ENCODE measurements around the gene CDKN2D. TPM values are rescaled to one million over a fixed set of nuclear protein-coding genes. Genes with fewer than 3 reads are reported as not detected.

CDKN2D gene
- total and polyA plus RNA-seq, 2 of the 8 experiments (the other 6 are each of a cell fraction or from before 2014, with no cell fraction given) = 3.0 to 4.0 TPM

- no peak overlapping the region for H3K14ac ChIP-seq (ENCODE audit: insufficient read length)
- H4K20me1 ChIP-seq (replicated peaks in 1 of 2; ENCODE audit: control insufficient read depth in 1 of 2, insufficient read depth in 2 of 2, low read length in 2 of 2) = peaks cover 3 to 4% of the 10 kb centered on the region in 2 experiments
- POLR2A ChIA-PET (ENCODE audit: partially characterized antibody) = no interaction called here
- TF ChIP-seq CTCF (IDR thresholded peaks at IDR 0.05; ENCODE audit: control extremely low read depth in 1 of 3, insufficient read depth in 1 of 3, low read depth in 1 of 3, low read length in 3 of 3) = no peak
- TF ChIP-seq KDM1A (IDR thresholded peaks at IDR 0.05; ENCODE audit: borderline replicate concordance, low read length) = peak; percentile 66; the same call in 1 of the 2 replicates
- H4K8ac ChIP-seq (ENCODE audit: extremely low read depth, insufficient read depth, low read length) = no peak overlapping the region
- no peak overlapping the region for H2AFZ ChIP-seq (ENCODE audit: low read length)
- H3K79me2 ChIP-seq (ENCODE audit: control insufficient read depth in 1 of 2, insufficient read depth in 2 of 2, low read length in 2 of 2) = no peaks in the 10 kb centered on the region; a peak in 1 of 4 replicates
- WGBS, 2 experiments (ENCODE audit: extremely low coverage in 1 of 2, insufficient coverage in 1 of 2, insufficient read length in 1 of 2, insufficient replicate concordance in 2 of 2, low coverage in 1 of 2, low lambda C conversion rate in 2 of 2, missing lambda C conversion rate in 1 of 2) = 88% methylated on average over 6 of the region's 6 CpGs; no CpG with 5 or more reads in 1 of the 2 experiments
- H3K23me2 ChIP-seq (ENCODE audit: low read depth, low read length) = no peaks in the 10 kb centered on the region
- H3K4me2 ChIP-seq (ENCODE audit: insufficient read depth in 1 of 2, low read depth in 2 of 2, low read length in 2 of 2) = no peak overlapping the region
- H2AK5ac ChIP-seq (ENCODE audit: low read depth, low read length) = no peak overlapping the region
- DNase-seq (ENCODE audit: low read depth in 1 of 2, low spot score in 2 of 2) = no peak
- H3K27ac ChIP-seq (ENCODE audit: low read depth, low read length) = no peak overlapping the region
- H3K79me1 ChIP-seq (ENCODE audit: low read depth, low read length) = no peaks in the 10 kb centered on the region
- H3K27me3 ChIP-seq (replicated peaks in 1 of 4; ENCODE audit: control insufficient read depth in 3 of 4, extremely low read depth in 1 of 4, insufficient read depth in 3 of 4, low read length in 3 of 4) = no peaks in the 10 kb centered on the region
- no peak overlapping the region for H3K4ac ChIP-seq (replicated peaks; ENCODE audit: insufficient read length, low read depth, low read length)
- no peak overlapping the region for H2BK120ac ChIP-seq (replicated peaks; ENCODE audit: low read depth, low read length)
- H3K18ac ChIP-seq (ENCODE audit: extremely low read depth, low read length) = no peak overlapping the region
- no peak overlapping the region for H4K91ac ChIP-seq (replicated peaks; ENCODE audit: insufficient read length, low read length)
- FAIRE-seq = no peak
- peaks cover 9 to 37% (median 28%) of the 10 kb centered on the region in 4 experiments for H3K36me3 ChIP-seq (ENCODE audit: control insufficient read depth in 2 of 4, insufficient read depth in 4 of 4, low read length in 3 of 4)
- H2BK20ac ChIP-seq (ENCODE audit: low read length) = no peak overlapping the region
- no peak overlapping the region for H2BK5ac ChIP-seq (ENCODE audit: low read depth, low read length)
- H3K4me1 ChIP-seq (replicated peaks in 1 of 4; ENCODE audit: control insufficient read depth in 3 of 4, insufficient read depth in 4 of 4, low read length in 3 of 4) = no peaks in the 10 kb centered on the region
- no peak overlapping the region for H2BK12ac ChIP-seq (ENCODE audit: low read depth, low read length)
- no peak overlapping the region for H3K4me3 ChIP-seq (ENCODE audit: extremely low read depth in 1 of 4, insufficient read depth in 2 of 4, low read depth in 3 of 4, low read length in 4 of 4)
- H3K56ac ChIP-seq (replicated peaks; ENCODE audit: insufficient read length, low read depth, low read length) = no peak overlapping the region
- H4K5ac ChIP-seq (ENCODE audit: insufficient read length, low read depth, low read length) = no peak overlapping the region
- no peak overlapping the region for H3K9ac ChIP-seq (replicated peaks in 1 of 4; ENCODE audit: extremely low read depth in 1 of 4, low read depth in 3 of 4, low read length in 3 of 4)
- no peak overlapping the region for H2BK15ac ChIP-seq (ENCODE audit: low read length)
- H3K23ac ChIP-seq (ENCODE audit: insufficient read length) = no peak overlapping the region
- CTCF ChIA-PET (ENCODE audit: partially characterized antibody) = interaction anchor here (1.1 to 1.5 kb wide), 2 partner anchors 72 to 325 kb away, joined by 3 read pairs; no protein-coding TSS in a partner anchor
- no peaks in the 10 kb centered on the region for H3K9me3 ChIP-seq (ENCODE audit: insufficient read depth in 2 of 2, low read depth in 1 of 2, low read length in 1 of 2)
Observed at GRCh38 chr19:10575011-10575716, 6.4 kb upstream of the CDKN2D start.

Measured in H1 (cell line).